HG02943 (cell line): ENCODE results near the gene ZBP1.

ENCODE experiments used
- ATAC-seq: cut with Tn5 transposase; IDR thresholded peaks from one replicate; pipeline ENCODE4 v1.9.1; 2021; ENCODE audit warnings: mild to moderate bottlenecking, low read depth, moderate library complexity; ENCODE audit not compliant: unreplicated experiment

The ZBP1 gene

DNA sequence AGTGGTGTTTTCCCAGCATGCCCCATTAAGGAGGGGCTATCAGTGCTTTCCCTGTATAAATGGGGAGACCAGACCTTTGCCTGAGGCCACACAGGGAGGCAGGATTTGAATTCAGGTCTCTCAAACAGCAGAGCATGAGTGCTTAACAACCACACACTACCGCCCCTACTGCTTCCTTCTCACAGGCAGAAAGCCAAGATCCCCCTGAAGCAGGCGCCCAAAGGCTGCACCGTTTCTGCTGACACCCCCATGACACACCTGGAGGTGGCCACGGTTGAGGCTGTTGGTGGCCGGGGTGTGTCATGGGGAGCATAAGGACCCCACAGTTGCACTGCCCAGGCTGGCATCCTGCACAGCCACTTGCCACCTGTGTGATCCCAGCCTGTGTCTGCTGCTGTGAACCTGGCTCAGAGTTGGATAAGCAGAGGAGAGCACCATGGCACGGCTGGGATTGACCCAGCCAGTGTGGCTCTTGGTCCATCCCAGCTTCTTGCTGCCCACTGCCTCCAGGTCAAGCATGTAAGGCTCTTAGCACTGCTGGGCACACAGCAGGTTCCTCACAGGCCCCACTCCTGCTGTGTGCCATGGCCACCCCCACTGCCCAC, 31.0 kb downstream of the ZBP1 start:
- ATAC-seq, result no peak

- ATAC-seq, result no peak
Measured at GRCh38 chr20:57588596-57588995, 31.6 kb downstream of the ZBP1 start.

- no peak for ATAC-seq
Measured at GRCh38 chr20:57587989-57588377, 32.2 kb downstream of the ZBP1 start.

GRCh38 chr20:57587278-57587988, 32.8 kb downstream of the ZBP1 start:
- ATAC-seq, result no peak

- ATAC-seq, result no peak
Measured at GRCh38 chr20:57586943-57587277, 33.3 kb downstream of the ZBP1 start.

DNA sequence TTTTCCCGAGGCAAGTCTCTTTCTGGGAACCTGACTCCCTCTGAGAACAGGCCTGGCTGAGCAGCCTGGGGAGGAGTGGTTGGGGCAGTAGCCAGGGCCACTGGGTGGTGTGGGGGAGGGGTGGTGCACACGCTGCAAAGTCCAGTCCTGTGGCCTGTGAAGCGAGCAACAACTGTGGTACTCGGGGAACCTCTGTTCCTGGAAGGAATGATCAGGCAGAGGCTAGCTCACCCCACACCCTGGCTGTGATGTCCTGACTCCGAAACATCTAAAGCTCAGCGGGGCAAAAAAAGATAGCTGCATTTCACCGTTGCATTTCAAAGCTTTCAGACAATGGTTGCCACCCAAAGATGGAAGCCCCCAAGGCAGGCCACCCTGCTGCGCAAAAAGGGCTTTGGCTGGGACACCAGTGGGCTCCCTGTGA, 33.8 kb downstream of the ZBP1 start:
- no peak for ATAC-seq

- ATAC-seq, result no peak
Measured at GRCh38 chr20:57585466-57586213, 34.6 kb downstream of the ZBP1 start.

GRCh38 chr20:57584768-57585461, 35.3 kb downstream of the ZBP1 start:
- ATAC-seq, result no peak

GRCh38 chr20:57583289-57584257, 36.7 kb downstream of the ZBP1 start:
- no peak for ATAC-seq

- ATAC-seq, result no peak
Measured at GRCh38 chr20:57582432-57583288, 37.6 kb downstream of the ZBP1 start.

DNA sequence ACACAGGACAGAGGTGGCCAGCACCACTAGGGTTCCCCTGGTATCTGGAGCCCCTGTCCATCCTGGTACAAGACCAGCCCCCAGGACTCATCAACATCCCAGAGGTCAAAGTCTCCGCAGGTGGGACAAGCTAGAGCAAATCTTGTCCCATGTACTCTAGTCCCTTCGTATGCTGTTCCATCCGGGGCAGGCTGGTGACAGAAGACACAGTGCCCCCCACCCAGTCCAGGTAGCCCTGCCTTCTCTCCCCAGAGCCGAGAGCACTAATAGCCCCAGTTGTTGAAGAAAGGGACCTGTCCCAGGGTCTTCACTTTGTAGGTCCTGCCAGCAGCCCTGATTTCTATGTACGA, 38.2 kb downstream of the ZBP1 start:
- no peak for ATAC-seq

DNA sequence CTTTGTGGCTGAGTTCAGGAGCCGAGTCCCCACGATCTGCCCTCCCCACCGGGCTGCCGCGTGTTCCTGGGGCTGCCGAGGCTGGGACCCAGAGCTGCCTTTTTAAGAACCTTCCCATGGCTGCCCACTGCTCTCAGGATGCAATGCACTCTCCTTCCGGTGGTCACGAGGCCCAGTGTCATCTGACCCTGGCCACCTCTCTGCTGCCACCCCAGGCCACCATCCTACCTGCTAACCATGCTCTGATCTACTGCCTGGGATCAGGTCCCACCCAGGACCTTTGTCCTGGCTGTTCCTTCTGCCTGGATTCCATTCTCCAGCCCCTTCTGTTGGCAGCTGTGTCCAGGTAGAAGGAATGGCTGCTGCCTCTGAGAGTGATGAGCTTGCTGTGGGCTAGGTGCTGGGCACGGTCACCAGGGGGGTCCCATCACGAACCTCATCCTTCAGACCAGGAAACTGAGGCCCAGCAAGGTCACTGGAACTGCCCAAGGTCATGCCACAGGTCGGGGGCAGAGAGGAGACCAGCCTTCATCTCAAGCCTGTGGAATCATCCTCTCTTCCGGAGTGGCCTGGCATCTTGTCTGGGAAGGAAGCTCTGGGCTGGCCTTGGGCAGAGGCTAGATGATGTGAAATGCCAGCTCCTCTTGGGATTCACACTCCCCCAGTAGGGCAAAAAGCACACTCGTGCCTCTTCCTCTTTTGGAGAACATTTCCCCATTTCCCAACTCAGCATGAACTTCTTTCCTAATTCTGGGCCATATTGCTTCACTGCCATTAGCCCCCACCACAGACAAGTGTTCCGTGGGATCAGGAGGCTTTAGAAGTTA, 38.8 kb downstream of the ZBP1 start:
- no peak for ATAC-seq

GRCh38 chr20:57580478-57581201, 39.6 kb downstream of the ZBP1 start:
- ATAC-seq, result no peak

DNA sequence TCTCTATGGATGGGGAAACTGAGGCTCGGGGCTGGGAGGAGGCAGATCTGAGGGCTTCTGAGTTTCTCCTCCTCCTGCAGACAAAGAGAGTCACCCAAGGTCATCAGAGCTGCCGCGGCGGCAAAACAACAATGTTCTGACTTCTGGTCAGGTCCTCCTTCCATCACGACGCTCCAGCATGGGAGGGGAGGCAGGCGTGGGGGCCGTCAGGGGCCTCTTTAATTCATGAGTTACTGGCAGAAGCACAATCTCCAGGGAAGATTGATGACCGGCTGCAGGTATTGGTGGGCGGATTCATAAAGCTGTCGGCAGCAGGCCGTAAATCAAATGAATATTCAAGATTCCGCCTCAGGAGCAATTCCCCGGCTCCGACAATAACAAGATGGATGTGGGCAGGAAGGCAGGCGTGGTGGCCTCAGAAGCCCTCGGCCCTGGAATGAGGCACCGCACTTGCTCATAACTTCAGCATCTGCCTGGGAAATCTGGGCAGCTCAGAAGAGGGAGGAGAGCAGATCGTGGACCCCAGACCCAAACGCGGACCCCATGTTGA, 40.3 kb downstream of the ZBP1 start:
- no peak for ATAC-seq

DNA sequence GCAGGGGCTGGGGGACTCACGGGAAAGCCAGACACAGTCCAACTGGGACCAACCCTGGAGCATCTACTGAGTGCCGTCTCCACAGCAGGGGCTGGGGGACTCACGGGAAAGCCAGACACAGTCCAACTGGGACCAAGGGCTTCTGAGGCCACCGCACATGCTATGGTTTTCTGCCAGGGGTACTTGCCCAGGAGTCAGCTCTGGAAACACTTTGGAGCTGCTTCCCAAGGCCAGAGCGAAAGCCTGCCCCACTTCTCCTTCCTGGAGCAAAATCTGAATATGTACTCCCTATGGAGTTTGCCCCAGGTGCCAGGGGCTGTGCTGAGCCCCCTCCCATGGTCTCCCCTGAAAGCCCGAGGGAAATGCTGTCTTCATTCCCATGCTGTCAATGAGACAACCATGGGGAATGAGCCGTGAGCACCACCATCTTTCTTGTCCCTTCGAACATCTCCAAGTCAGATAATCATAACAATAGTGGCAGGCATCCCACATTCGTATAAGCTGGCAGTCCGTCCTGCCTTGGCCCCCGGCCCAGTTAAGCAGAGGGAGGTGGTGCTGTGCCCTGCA, 40.8 kb downstream of the ZBP1 start:
- no peak for ATAC-seq

- no peak for ATAC-seq
Measured at GRCh38 chr20:57578476-57579165, 41.6 kb downstream of the ZBP1 start.
